ENCODE measurements around the gene PRKG1.

The PRKG1 gene

DNA sequence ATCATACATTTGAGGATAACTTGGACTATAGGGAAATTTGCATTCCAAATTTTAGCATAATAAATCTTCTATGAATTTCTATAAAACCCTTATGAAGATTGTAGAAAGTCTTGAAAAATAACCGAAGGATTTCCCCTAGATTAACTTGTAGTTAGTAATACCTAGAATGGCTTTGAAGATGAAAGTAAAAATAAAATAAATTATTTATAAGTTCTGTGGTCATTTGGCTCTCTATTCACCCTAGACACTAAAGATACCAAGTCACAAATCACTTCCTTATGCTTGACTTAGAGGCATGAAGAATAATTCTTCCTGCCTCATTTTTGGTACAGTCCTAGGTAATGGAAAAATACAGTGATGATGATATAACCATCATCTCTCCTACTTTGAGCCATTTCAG, 545.8 kb downstream of the PRKG1 start:
- DNase-seq: no peak

DNA sequence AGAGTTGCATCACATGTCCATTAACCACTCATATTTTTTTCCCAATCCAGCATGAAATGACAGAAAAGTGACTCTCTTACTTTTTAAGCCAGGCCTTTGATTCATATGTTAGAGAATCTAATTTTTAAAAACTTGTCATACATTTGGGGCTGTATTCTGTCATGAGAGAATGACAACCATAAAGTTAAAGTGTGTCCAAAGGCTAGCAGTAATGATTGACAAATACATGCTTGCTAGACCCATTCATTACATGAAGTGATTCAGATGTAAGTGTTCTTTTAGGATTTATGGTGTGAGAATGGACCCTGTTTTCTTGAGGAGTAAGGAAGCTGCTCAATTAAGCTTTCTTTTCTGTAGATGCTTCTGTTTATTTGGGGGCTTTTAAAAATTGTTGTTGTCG, 549.7 kb downstream of the PRKG1 start:
- no peak for DNase-seq

DNA sequence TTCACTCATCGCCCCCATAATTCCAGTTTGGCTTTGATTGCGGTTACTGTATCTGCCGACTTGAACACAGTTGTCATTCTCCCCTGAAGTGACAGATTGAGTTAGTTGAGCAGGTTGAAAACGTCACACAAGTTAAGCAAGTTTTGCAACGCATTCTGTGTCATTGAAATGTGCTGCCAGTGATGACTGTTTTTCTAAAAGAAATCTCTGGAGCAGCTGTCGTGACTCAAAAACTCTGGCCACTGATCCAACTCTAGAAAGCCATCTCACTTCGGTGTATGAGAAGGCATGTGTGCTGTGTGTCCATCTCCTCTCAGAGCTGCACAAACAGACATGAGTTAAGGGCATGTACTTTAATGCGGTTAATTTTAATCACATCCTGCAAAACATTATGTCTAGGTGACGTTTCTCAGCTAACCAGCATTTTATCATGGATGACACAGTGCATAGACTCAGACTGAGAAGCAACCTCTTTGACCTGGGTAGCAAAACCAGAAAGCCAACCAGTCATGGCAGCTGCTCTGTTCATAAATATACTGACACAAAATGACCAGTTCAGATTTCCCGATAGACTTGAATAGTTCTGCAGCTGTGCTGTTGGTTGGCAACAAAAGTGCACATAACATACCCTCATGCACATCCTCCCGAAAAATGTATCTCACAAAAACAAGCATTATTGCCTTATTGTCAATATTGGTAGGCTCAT, 555.8 kb downstream of the PRKG1 start:
- no peak for DNase-seq

DNA sequence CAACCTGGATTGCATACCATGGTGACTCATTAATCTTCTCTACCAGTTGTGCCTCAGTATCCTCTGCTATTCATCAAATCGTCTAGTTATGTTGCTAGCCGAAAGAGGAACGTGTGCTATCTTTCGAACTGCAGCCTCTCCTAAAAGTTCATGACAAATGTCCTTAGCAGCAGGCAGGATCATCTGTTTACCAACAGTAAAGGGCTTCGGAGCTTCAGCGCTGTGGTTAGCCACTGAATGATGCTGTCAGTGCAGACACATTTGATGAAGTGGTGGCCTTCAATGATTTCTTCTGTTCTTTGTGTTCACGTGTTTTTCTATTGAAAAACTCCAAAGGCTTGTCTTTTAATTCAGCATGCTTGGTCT, 556.3 kb downstream of the PRKG1 start:
- DNase-seq: no peak

DNA sequence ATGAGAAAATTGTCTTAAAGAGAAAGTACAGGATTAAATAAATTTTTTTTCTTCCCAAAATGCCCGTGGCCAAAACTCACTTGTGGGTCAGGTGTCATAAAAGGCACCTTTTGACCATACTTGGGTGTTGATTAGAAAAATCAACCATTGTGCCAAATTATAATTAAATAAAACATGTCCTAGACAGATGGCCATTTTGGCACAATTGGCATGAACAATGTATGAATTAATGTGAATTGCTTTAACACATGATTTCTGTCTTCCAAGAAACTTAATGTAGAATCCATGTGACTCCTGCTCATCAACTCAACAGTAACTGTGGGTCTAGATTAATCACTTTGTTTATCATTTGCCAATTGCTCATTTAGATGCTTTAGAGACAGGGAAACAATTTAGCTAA, 561.1 kb downstream of the PRKG1 start:
- peak; percentile 6 to 60 for DNase-seq

DNA sequence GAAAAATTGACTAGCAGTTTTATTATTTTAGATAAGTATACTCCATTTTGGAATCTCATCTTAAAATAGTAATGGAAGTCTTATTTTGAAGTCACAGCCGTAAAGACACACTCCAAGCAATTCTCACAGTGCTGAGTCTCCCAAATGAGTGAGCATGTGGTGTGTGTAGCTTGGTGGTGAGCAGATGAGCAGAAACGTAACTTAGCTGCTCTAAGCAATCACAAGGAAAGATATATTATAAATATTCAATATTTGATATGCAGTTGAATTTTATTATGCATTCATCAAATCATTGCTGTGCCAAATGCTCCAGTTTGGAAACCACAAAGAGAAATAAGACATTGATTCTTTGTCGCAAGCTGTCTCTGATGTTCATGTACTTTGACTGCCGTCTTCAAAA, 563.9 kb downstream of the PRKG1 start:
- DNase-seq: no peak

DNA sequence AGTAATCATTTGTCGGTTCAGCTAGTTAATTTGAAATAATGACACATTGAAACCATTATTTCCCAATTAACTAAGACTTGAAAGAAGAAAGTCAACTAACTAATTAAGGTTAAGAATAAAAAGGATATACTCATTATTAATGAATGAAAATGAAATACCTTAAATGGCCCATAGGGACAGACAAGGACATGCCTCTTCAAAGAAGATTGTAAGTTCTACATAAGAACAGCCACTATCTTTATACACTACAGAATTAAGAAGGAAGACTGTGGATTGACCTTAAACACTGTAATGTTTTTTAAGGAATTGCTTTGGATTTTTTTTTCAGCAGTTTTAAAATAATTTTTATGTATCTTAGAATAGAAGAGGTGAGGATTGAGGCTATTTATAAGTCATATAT, 564.5 kb downstream of the PRKG1 start:
- no peak for DNase-seq

DNA sequence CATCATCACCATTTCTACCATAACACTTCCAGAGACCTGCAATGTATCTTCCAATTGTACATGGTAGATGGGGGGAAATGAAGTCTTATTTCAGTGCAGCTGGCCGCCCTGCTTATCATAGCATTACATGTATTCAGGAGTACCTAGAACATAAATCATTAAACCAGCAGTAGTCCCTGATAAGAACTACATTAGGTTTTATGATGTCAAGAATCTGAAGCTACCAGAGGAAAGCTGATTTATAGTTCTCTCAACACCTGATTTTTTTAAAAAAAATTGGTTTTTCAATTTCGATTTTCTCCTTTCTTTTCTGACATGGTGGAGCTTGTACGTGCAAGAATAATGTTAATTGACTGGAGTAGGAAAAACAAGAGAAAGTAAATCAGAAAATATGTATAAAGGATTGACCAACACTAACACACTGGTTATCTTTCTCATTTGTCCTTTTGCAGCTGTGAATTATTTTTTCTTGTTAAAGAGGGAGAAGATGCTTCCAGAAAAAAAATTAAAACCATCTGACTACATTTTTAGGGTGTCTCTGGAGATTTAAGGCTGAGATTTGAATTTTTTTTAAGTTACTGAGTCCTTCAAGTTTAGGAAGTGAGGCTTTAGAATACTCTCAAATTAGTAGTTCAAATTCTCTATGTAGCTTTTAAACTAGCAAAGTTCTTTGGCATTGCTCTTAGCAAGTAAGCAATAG, 566.0 kb downstream of the PRKG1 start:
- no peak for DNase-seq

DNA sequence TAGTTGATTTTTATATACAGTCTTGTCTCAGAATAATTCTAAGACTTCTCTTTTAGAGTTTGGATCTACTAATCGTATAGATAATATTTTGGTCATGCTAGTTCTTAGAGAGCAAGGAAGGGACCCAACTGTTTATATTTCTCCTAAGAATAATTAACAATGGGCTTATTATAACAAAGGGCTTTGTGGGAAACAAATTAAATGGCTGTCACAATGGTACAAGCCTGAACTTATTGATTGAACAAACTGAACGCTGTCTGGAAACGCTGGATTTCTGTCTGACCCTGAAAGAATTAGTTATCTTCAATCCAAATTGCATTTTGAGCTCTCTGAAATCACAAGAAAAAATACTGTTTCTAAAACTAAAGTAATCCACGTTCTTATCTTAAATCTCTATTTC, 568.3 kb downstream of the PRKG1 start:
- no peak for DNase-seq

DNA sequence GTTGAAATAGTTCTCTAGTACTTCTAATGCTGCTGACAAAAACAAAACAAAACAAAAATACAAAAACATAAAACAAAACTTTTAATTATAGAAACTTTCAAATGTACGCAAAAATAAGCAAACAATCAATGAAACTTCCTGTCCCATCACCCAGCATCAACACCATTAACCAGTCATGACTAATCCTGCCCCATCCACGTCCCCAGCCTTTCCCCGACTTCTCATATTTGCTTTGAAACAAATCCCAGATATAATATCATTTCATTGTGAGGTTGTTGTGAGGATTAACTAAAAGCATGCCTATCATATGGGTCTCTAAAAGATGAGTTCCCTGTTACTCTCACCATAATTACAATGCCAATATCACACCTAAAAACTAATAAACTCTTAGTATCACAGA, 569.4 kb downstream of the PRKG1 start:
- no peak for DNase-seq

DNA sequence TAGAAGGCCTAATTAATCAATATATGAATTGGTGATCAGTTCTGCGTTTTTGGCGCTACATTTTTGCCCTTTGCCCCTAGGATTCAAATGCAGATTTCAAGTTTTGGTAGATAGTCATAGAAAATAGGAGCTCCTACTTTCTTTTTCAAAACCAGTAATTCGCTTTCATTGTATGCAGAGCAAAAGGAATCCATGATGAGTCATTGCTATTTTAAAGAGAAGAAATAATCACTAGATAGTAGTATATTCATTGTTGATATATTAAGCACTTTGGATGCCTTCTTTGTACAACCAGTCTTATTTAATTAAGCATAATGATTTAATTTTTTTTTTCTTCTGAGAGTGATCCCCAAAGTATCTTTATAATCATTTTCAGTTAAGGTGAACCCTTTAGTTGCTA, 574.8 kb downstream of the PRKG1 start:
- DNase-seq: no peak

DNA sequence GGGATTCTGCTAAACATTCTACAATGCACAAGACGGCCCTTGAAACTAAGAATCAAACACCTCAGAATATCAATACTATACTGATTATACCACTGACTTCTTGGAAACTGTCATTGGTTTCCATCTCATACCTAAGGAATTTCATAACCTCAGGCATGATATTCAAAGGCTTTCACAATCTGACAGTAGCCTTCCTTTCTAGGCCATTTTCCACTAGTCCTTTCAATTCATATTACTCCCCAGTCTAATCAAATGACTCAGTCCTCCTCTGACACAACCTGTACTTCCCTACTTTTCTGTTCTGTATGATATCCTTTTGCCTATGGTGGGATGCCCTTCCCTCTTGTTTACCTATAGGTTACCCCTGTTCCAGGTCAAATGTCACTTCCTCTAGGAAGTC, 576.8 kb downstream of the PRKG1 start:
- DNase-seq: no peak

DNA sequence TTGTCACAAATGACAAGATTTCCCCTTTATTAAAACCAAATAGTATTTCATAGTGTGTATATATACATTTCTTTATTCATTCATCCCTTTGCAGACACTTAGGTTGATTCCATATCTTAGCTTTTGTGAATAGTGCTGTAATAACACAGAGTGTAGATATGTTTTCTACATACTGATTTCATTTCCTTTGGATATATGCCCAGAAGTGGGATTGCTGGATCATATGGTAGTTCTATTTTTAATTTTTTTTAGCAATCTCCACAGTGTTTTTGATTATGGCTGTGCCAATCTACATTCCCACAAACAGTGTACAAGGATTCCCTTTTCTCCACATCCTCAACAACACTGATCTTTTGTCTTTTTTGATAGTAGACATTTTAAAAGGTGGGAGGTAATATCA, 578.7 kb downstream of the PRKG1 start:
- DNase-seq: peak in 1 of 2 experiments; percentile 15

DNA sequence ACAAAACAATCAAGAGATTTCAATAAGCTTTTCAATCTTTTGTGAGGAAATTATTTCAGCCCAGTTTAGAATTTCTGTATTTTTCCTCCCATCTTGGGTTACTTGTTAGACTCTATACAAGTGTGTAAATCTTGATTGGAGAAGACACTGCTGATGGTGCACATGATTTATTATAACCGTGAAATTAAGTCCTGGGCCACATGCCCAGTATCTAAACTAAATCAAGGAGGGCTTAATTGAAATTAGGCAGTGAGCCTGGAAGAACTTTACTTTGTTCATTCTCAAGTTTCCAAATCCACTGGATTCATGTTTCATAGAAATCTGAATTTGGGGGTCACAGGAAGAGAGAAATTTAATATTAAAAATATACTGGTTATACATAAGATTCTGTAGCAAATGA, 580.6 kb downstream of the PRKG1 start:
- peak; percentile 44 to 74 for DNase-seq

DNA sequence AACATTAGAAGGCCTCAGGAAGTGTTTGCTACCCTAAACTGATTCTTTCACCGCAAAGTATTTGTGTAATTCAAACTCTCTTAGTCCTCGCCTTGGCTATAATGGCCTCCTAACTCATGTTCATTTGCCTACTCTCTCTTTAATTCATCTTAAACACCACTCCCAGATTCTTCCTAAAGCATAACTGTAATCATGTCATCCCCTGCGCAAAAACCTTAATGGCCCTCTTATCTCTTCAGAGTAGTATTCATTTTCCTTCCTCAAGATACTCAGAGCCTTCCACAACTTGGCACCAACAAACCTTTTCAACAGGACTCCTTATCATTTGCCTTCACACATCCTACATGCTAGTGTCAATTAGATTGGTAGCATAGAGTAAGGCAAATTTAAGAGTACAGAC, 582.2 kb downstream of the PRKG1 start:
- DNase-seq: no peak

DNA sequence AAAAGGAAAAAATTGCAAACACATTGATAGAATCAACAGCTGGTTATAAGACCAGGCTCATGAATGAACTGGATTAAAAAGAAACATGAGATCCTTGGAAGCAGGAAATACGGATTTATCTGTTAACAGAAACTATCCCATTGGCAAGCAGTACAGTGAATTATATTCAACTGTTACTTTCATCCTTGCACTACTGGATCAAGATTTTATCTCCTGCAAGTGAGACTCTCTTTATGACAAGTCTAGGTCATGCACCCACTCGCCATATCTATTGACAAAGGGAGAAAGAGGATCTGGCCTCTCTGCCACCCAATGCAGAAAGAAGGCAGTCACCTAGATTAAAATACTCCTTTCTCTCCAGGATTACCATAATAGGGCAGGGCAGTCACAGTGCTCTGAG, 583.7 kb downstream of the PRKG1 start:
- DNase-seq: no peak

DNA sequence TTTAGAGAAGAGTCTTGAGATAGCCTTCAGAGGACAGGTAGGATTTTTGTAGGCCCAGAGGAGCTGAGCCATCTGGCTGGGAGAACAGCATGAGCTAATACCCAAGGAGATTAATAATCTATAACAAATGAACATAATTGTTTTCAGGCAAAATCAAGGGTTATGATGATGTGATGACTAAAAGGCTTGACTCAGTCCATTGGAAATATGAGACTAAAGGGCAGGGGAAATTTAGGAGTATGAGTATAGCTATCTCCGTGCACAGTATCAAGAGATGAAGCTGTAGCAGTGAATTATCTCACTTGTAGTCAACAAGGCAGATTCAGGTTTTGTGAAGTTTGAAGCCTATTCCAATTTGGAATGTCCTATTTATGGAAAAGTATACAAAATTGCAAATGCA, 585.1 kb downstream of the PRKG1 start:
- DNase-seq: no peak

DNA sequence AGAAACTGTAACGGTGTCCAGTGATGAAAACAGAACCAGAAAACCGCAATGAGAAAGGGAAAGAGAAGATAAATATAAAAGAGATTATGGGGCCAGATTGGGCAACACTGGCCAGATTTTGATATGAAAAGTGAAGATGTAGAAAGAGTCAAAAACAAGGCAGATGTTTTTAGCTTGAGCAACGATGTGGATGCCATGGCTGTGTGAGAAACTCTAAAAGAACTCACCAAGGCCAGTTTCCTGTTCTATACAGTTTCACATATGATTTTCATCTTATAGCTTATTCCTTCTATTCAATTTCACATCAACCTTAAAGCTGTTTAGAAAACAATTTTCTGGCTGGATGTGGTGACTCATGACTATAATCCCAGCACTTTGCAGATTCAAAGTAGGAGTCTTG, 588.8 kb downstream of the PRKG1 start:
- DNase-seq: no peak

DNA sequence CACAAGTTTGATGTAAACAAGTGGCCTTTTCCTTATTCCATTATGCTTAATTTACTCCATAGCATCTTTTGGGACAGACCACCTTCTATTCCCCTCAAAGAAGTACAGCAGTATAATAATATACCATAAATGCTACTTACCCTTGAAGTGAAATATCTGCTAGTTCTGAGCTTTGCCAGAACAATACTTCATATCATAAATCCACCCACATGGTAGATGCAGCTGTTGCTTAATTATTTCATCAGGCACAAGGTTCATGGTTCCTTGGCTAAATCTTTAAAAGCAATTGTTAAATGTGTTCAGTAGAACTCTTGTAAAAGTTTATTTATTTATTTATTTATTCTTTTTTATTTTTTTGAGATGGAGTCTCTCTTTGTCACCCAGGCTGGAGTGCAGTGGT, 592.2 kb downstream of the PRKG1 start:
- no peak for DNase-seq

DNA sequence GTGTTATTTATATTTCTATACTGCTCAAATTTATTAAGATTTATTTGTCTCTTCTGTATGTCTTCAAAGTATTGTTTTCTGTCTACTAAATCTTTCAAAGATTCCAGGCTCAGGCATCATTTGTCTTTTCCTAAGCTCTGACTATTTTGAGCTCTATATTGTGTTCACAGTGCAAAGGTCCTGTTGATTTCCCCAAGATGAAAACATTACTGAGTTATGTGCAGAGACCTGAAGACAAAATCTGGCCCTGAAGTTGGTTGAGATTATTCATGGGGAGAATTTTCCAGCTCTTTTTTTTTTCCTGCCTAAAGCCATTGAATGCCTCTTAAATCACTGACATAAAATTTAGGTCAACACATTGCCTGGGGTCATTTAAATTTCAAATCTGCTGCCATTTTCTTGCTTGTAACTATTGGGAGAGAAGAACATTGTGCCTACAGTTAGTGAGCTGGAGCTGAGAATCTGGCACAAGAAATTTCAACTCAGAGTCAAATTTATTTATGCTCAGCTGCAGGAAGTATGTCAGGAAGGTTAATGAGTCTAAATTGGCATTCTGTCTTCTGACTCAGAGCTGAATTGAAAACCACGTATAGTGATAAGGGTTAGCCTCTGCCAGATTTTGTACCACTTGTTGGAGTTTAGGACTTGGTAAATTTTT, 593.5 kb downstream of the PRKG1 start:
- peak; percentile 1 to 23 for DNase-seq

DNA sequence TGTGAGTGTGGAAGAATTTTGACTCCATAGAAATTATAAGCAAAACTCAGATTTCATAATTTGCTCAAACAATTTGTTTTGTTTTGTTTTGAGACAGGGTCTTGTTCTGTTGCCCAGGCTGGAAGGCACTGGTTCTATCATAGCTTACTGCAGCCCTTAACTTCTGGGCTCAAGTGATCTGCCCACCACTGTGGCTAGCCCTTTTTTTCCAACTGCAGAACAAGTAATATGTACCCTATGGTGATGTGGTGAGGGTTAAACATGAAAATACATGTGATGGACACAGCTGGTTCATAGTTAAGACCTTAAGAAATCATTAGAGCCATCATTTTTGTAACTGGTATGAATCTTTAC, 594.0 kb downstream of the PRKG1 start:
- no peak for DNase-seq

DNA sequence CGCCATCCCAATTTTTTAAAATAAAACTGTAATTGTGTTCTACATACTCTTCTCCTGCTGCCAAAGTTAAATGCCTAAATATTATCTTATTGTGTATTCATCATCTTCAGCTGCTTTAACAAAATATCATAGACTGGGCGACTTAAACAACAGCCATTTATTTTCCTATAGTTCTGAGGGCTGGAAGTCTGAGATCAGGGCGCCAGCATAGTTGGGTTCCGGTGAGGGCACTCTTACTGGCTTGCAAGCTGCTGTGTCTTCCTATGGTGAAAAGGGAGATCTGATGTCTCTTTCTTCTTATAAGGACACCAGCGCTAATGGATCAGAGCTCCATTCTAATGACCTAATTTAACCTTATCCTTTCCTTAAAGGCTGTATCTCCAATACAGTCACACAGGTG, 594.8 kb downstream of the PRKG1 start:
- no peak for DNase-seq

DNA sequence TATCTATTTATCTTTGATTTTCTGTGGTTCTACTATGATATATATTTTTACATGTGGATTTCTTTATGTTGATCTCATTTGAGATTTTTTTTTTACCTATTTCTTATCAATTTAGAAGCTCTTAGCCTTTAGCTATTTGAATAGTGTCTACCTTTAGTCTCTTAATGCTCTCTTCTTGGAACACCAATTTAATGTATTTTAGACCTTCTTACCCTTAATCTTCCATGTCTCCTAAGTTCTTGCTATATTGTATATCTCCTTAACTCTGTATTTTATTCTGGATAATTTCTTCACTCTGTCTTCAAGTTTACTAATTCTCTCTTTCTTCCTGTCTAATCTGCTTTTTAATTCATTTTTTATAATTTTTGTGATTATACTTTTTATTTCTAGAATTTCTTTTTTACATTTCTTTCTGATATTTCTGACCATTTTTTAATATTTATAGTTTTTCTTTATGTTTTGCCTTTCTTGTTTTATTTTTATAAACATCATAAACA, 597.8 kb downstream of the PRKG1 start:
- no peak for DNase-seq

DNA sequence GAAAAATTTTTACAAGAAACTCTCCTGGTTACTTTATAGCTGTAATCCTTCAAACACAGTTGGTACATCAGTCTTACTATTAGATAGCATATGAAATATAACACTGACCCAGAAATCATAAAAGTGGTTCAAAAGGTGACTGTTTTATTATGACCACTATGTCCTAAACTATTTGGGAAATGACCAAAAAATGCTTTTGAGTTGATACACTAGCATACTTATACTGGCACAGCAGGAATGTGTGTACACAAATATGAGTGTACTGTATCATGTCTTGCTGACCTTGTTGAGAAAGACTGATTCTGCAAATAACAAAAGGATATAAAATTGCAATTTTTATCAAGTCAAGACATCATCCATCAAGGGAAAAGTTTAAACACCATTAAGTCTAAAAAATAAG, 600.8 kb downstream of the PRKG1 start:
- no peak for DNase-seq

Data from NCI-H446 (cell line).